OCI-LY7 (cell line): ENCODE measurements around the gene ZBTB40.

ENCODE experiments used
- CTCF ChIP-seq: fragments of 200-600 bp; sonication (generic); conservative IDR thresholded peaks from 2 replicates; pipeline ENCODE4 v1.5.1; 2014; ENCODE audit warnings: mild to moderate bottlenecking, antibody characterized with exemption, low read length, moderate library complexity, mixed read lengths
- EZH2phosphoT487 ChIP-seq: fragments of 200-600 bp; sonication (generic); IDR thresholded peaks from 2 replicates; pipeline ENCODE4 v1.6.1; 2018; ENCODE audit warnings: low read depth, borderline replicate concordance, mild to moderate bottlenecking, mixed run types, antibody characterized with exemption, low read length, moderate library complexity, mixed read lengths

GRCh38 chr1:22579541-22580155, 128.0 kb downstream of the ZBTB40 start:
- TF ChIP-seq CTCF: no peak
- no peak for TF ChIP-seq EZH2phosphoT487
